Hepatocyte (in vitro differentiated cells): ENCODE data around the gene MACROD2.

Experiments used
- CTCF ChIP-seq: fragments of 200-600 bp; sonication (generic); IDR thresholded peaks from 2 replicates; pipeline ENCODE4 v1.5.1; 2016; ENCODE audit warnings: antibody characterized with exemption, mild to moderate bottlenecking; ENCODE audit not compliant: poor library complexity
- EZH2 ChIP-seq: fragments of 200-600 bp; sonication (generic); IDR thresholded peaks from 2 replicates; pipeline ENCODE4 v1.6.1; 2016; ENCODE audit warnings: antibody characterized with exemption, mild to moderate bottlenecking, borderline replicate concordance

- TF ChIP-seq EZH2 (no peak), CTCF (no peak)
Measured at GRCh38 chr20:16100767-16101166, 2105.5 kb downstream of the MACROD2 start.
